Fibroblast of lung (primary cell): ENCODE data around the gene ARL5C.

Experiments used
- EZH2 ChIP-seq: IDR thresholded peaks from 2 replicates; pipeline ENCODE4 v1.5.1; 2012; ENCODE audit warnings: low read length, control low read depth, mild to moderate bottlenecking; ENCODE audit errors: missing control alignments
- TF ChIP-seq, protein P1 (sequence below), 2 donors: IDR thresholded peaks in 1 of 2; conservative IDR thresholded peaks in 1 of 2; 1 replicate in 1 of 2; 2 replicates in 1 of 2; pipeline ENCODE4 v1.5.1; 2011 to 2012; ENCODE audit warnings: low read length in 2 of 2, control low read depth in 1 of 2, inconsistent platforms in 1 of 2, low read depth in 1 of 2, mild to moderate bottlenecking in 1 of 2

DNA sequence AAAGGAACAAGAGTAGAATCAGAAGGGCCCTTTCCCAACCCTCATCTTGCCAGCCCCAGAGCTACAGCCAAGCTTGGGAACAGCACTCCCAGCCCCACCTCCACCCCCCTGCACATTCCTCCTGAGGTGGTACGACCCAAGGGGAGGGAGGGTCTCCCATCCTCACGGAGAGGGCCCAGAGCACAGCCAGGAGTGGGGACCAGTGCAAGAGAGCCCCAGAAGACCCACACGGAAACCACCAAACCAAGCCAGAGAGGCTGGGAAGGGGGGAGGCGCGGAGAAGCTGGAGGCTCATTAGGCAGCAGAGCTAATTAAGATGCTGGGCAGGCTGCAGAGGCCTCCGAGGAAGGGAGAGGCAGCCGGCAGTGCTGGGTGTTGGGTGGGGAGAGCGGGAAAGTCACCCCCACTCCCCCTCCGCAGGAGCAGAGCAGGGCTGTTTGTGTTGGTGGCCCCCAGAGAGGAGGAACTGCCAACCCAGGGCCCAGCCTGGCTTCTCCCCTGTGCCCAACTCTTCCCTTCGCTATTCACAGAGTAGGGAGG lies 29.1 kb upstream of the ARL5C start:
- TF ChIP-seq, protein P1, sequence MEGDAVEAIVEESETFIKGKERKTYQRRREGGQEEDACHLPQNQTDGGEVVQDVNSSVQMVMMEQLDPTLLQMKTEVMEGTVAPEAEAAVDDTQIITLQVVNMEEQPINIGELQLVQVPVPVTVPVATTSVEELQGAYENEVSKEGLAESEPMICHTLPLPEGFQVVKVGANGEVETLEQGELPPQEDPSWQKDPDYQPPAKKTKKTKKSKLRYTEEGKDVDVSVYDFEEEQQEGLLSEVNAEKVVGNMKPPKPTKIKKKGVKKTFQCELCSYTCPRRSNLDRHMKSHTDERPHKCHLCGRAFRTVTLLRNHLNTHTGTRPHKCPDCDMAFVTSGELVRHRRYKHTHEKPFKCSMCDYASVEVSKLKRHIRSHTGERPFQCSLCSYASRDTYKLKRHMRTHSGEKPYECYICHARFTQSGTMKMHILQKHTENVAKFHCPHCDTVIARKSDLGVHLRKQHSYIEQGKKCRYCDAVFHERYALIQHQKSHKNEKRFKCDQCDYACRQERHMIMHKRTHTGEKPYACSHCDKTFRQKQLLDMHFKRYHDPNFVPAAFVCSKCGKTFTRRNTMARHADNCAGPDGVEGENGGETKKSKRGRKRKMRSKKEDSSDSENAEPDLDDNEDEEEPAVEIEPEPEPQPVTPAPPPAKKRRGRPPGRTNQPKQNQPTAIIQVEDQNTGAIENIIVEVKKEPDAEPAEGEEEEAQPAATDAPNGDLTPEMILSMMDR (conservative IDR thresholded peaks at IDR 0.05 in 1 of 2, IDR thresholded peaks at IDR 0.05 in 1 of 2; ENCODE audit: low read depth in 1 of 2, low read length in 2 of 2) = no peak
- no peak for TF ChIP-seq EZH2
